Adrenal gland (tissue), 12 donors: Measurements from ENCODE around the gene NBEAL2. TPM values are rescaled to one million over a fixed set of nuclear protein-coding genes. Genes with fewer than 3 reads are reported as not detected.

Experiments used
- DNase-seq, 7 donors: peaks; one replicate each; pipeline ENCODE4 v3.0.0-alpha.2; 2019 to 2020
- H3K27ac ChIP-seq, 5 donors: fragments of 200-600 bp; sonication (generic) in 4 of 5; 1 replicate in 3 of 5; 2 replicates in 2 of 5; pipeline versions ENCODE4 v1.5.1 to v1.8.0; 2016 to 2020; ENCODE audit warnings: mild to moderate bottlenecking in 1 of 5
- H3K27me3 ChIP-seq: fragments of 200-600 bp; 2 replicates; pipeline ENCODE4 v1.8.0; 2021
- H3K36me3 ChIP-seq, 2 donors: fragments of 200-600 bp; replicated peaks in 1 of 2; 1 replicate in 1 of 2; 2 replicates in 1 of 2; pipeline versions ENCODE4 v1.5.1 to v1.8.0; 2018 to 2022
- H3K4me1 ChIP-seq, 2 donors: fragments of 200-600 bp; replicated peaks in 1 of 2; 1 replicate in 1 of 2; 2 replicates in 1 of 2; pipeline versions ENCODE4 v1.5.1 to v1.8.0; 2018 to 2021
- H3K4me3 ChIP-seq, 4 donors: fragments of 200-600 bp; sonication (generic) in 3 of 4; one replicate each; pipeline ENCODE4 v1.5.1; 2016 to 2018
- H3K9me3 ChIP-seq, 3 donors: fragments of 200-600 bp; sonication (generic) in 1 of 3; replicated peaks in 1 of 3; 1 replicate in 2 of 3; 2 replicates in 1 of 3; pipeline versions ENCODE4 v1.5.1 to v1.8.0; 2016 to 2021
- CTCF ChIP-seq, 6 experiments: fragments of 450-650 bp in 4 of 6; fragments of 200-600 bp in 2 of 6; sonication (generic) in 1 of 6; IDR thresholded peaks; 1 replicate in 5 of 6; 2 replicates in 1 of 6; pipeline versions ENCODE4 v1.5.1 to v1.8.0; 2016 to 2021; ENCODE audit warnings: antibody characterized with exemption in 6 of 6, mild to moderate bottlenecking in 2 of 6, moderate library complexity in 1 of 6
- POLR2A ChIP-seq, 2 donors: fragments of 450-650 bp; IDR thresholded peaks; one replicate each; pipeline ENCODE4 v1.6.1; 2017; ENCODE audit warnings: antibody characterized with exemption in 2 of 2, mild to moderate bottlenecking in 2 of 2, moderate library complexity in 1 of 2
- WGBS, 4 donors: extraction: QIAGEN DNeasy Blood & Tissue Kit in 2 of 4; methylation state at CpG; one replicate each; pipeline versions ENCODE4 v1.1.5 to v1.1.7; 2013 to 2017; 5-methylcytosine and 5-hydroxymethylcytosine counted together
- intact Hi-C, 2 donors: fragments of 100-400 bp; cut with DNase I; formaldehyde crosslinking; loops; one replicate each; pipeline versions ENCODE4 v1.14.1 to v1.15.0; 2022 to 2023
- polyA plus RNA-seq, 3 donors: library from polyadenylated mRNA; stranded (reverse); fragments of 200-250 nt in 2 of 3; fragments of 350-450 nt in 1 of 3; fragmentation: Illumina TruSeq in 1 of 3; extraction: RNeasy Lipid Tissue Mini Kit (QIAGEN cat#74804) in 1 of 3; gene quantifications; one replicate each; pipeline ENCODE4 v1.2.3, GENCODE V29; 2013 to 2014
- total RNA-seq, 9 donors: library from RNA; depleted of rRNA in 4 of 9; stranded (reverse); fragments of >200 nt in 4 of 9; fragments of 120-200 nt in 1 of 9; fragmentation: NEBNext Ultra II Directional in 1 of 9; extraction: Animal tissue kit (Norgen Biotek cat#: 25700) in 1 of 9; gene quantifications; one replicate each; pipeline versions ENCODE4 v1.1.0 to v1.2.4, GENCODE V29; 2013 to 2023
- donor health status: healthy with polysubstance abuse.
- donor health status: Bipolar disorder and iron deficiency.
- donor health status: DM: yes; HTN: yes; CAD: no.
- donor health status: DM: no; HTN: no; CAD: no.
- donor health status: DM: no; HTN: no; CAD: no.
- donor health status: DM: yes; HTN: yes; CAD: no.

Gene NBEAL2
- total and polyA plus RNA-seq, 12 donors, result 7.3 to 154 (median 29.0) TPM

- intact Hi-C loops, result no loop called here
- no peaks in the 10 kb centered on the region for H3K9me3 ChIP-seq
- peaks cover 0 to 7% of the 10 kb centered on the region in 2 donors for H3K36me3 ChIP-seq
- peak overlapping the region; percentile 62 to 96 (median 73) for H3K27ac ChIP-seq
- 43 to 70% (median 63%) methylated on average over 2 of the region's 2 CpGs for WGBS, 4 donors
- peaks cover 58 to 88% of the 10 kb centered on the region in 2 donors for H3K4me1 ChIP-seq
- TF ChIP-seq POLR2A (IDR thresholded peaks at IDR 0.05) (no peak), CTCF (IDR thresholded peaks at IDR 0.05) (no peak)
- H3K27me3 ChIP-seq, result no peaks in the 10 kb centered on the region
- H3K4me3 ChIP-seq, result no peak overlapping the region
- peak in 2 of 7 donors; percentile 1 to 57 for DNase-seq
Measured at GRCh38 chr3:46934072-46934471, 45.4 kb upstream of the NBEAL2 start.

GRCh38 chr3:46934498-46935167 is 44.8 kb upstream of the NBEAL2 start:
- DNase-seq, result peak in 5 of 7 donors; percentile 49 to 75 (median 71)
- H3K36me3 ChIP-seq, result peaks cover 0 to 12% of the 10 kb centered on the region in 2 donors
- no peak overlapping the region for H3K4me3 ChIP-seq
- TF ChIP-seq CTCF (IDR thresholded peaks at IDR 0.05) (no peak), POLR2A (IDR thresholded peaks at IDR 0.05) (no peak)
- WGBS, 4 donors, result 57 to 75% (median 73%) methylated on average over 4 to 8 of the region's 8 CpGs
- H3K27me3 ChIP-seq, result no peaks in the 10 kb centered on the region
- H3K9me3 ChIP-seq, result no peaks in the 10 kb centered on the region
- intact Hi-C loops, result no loop called here
- H3K4me1 ChIP-seq, result peaks cover 58 to 87% of the 10 kb centered on the region in 2 donors
- peak overlapping the region; percentile 62 to 96 (median 73) for H3K27ac ChIP-seq

- H3K4me1 ChIP-seq, result peaks cover 56 to 81% of the 10 kb centered on the region in 2 donors
- WGBS, 4 donors, result 30 to 43% (median 38%) methylated on average over 4 to 7 of the region's 7 CpGs
- DNase-seq, result peak; percentile 92 to 99 (median 98)
- H3K36me3 ChIP-seq, result peaks cover 0 to 19% of the 10 kb centered on the region in 2 donors
- H3K4me3 ChIP-seq, result no peak overlapping the region
- no peaks in the 10 kb centered on the region for H3K27me3 ChIP-seq
- H3K27ac ChIP-seq, result peak overlapping the region; percentile 70 to 96 (median 87)
- intact Hi-C loops, result no loop called here
- H3K9me3 ChIP-seq, result no peaks in the 10 kb centered on the region
- TF ChIP-seq CTCF (IDR thresholded peaks at IDR 0.05), result peak in 5 of 6 experiments; percentile 20 to 84 (median 64)
- TF ChIP-seq POLR2A (IDR thresholded peaks at IDR 0.05), result peak in 1 of 2 donors; percentile 93
Measured at GRCh38 chr3:46935168-46935858, 44.2 kb upstream of the NBEAL2 start.

- WGBS, 4 donors, result 63 to 83% (median 77%) methylated on average over 7 of the region's 7 CpGs
- intact Hi-C loops, result no loop called here
- Histone ChIP-seq H3K27ac (peak overlapping the region; percentile 70 to 96 (median 87)), H3K36me3 (peaks cover 0 to 26% of the 10 kb centered on the region in 2 donors), H3K27me3 (no peaks in the 10 kb centered on the region), H3K4me1 (peaks cover 48 to 73% of the 10 kb centered on the region in 2 donors), H3K9me3 (no peaks in the 10 kb centered on the region), H3K4me3 (no peak overlapping the region)
- no peak for TF ChIP-seq POLR2A (IDR thresholded peaks at IDR 0.05)
- no peak for TF ChIP-seq CTCF (IDR thresholded peaks at IDR 0.05)
- peak in 2 of 7 donors; percentile 10 to 19 for DNase-seq
Measured at GRCh38 chr3:46935989-46936558, 43.4 kb upstream of the NBEAL2 start.
